HAP-1 (cell line): ENCODE measurements around the gene C22orf39.

Source experiments
- DNase-seq, 2 experiments: peaks; one replicate each; pipeline ENCODE4 v3.0.0-alpha.2; 2016 to 2020; ENCODE audit warnings: low spot score in 2 of 2
- H3K27me3 ChIP-seq: fragments of 250-450 bp; sonication (Bioruptor Pico); 2 replicates; pipeline ENCODE4 v1.5.1; 2020; ENCODE audit warnings: low read depth, mild to moderate bottlenecking, moderate library complexity
- H3K36me3 ChIP-seq: fragments of 250-450 bp; sonication (Bioruptor Pico); replicated peaks from 2 replicates; pipeline ENCODE4 v1.5.1; 2020; ENCODE audit warnings: mild to moderate bottlenecking
- H3K4me1 ChIP-seq: fragments of 250-450 bp; sonication (Bioruptor Pico); 2 replicates; pipeline ENCODE4 v1.5.1; 2020; ENCODE audit warnings: mild to moderate bottlenecking
- H3K4me3 ChIP-seq: fragments of 250-450 bp; sonication (Bioruptor Pico); 2 replicates; pipeline ENCODE4 v1.5.1; 2020; ENCODE audit warnings: mild to moderate bottlenecking, moderate library complexity
- H3K9me3 ChIP-seq: fragments of 250-450 bp; sonication (Bioruptor Pico); 2 replicates; pipeline ENCODE4 v1.5.1; 2020; ENCODE audit warnings: mild to moderate bottlenecking, moderate library complexity
- in situ Hi-C: fragments of 300-500 bp; cut with MboI; formaldehyde crosslinking; loops from 3 replicates; pipeline ENCODE4 v1.14.3; 2020; ENCODE audit warnings: low sequenced_read_pairs, inconsistent platforms, mixed read lengths

Gene C22orf39

GRCh38 chr22:19402642-19403191, 44.8 kb downstream of the C22orf39 start:
- Histone ChIP-seq H3K9me3 (no peaks in the 10 kb centered on the region), H3K4me1 (no peaks in the 10 kb centered on the region), H3K4me3 (no peak overlapping the region), H3K36me3 (peaks cover 50% of the 10 kb centered on the region), H3K27me3 (no peaks in the 10 kb centered on the region)
- in situ Hi-C loops: loop anchor here (10.0 to 25.0 kb wide), 2 partner anchors 58 to 110 kb away; partner anchors contain the start of gene CLDN5
- no peak for DNase-seq

DNA sequence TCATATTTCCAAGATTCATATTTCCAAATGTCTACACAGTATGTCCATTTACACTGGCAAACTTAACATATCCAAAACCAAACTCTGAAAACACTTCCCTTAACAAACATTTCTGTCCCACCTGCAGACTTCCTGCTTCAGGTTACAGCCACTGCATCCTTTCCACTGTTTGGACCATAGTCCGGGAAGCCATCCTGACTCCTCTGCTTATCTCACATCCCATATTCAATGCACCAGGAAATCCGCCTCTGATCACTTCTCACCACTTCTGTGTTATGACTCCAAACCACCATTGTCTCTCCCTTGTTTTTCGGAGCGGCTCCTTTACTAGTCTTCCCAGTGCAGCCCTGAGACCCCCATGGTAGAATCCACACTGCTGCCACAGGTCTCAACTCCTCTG, 46.0 kb downstream of the C22orf39 start:
- no peaks in the 10 kb centered on the region for H3K4me1 ChIP-seq
- H3K27me3 ChIP-seq: no peaks in the 10 kb centered on the region
- in situ Hi-C loops: loop anchor here (10.0 to 25.0 kb wide), 2 partner anchors 57 to 111 kb away; partner anchors contain the start of gene CLDN5
- no peak for DNase-seq
- H3K9me3 ChIP-seq: no peaks in the 10 kb centered on the region
- peaks cover 50% of the 10 kb centered on the region for H3K36me3 ChIP-seq
- H3K4me3 ChIP-seq: no peak overlapping the region

DNA sequence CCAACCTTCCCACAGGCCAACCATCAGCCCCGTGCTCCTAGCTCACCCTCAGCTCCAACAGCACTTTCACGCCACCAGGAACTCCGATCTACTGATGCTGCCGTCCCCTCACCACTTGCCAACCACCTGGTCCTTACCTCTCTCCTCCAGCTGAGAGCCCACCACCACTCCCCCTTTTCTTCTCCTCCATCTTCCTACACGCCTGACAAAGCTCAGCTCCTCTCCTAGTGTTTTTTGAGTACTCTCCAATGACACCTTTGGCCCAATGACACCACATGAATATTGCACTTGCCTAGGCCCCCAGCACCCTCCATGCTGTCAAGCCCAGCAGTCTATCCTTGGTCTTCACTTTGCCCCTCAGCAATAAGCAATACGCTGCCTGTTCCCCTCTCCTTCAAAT, 46.6 kb downstream of the C22orf39 start:
- Histone ChIP-seq H3K27me3 (no peaks in the 10 kb centered on the region), H3K4me1 (no peaks in the 10 kb centered on the region), H3K36me3 (peaks cover 50% of the 10 kb centered on the region), H3K9me3 (no peaks in the 10 kb centered on the region), H3K4me3 (no peak overlapping the region)
- in situ Hi-C loops: loop anchor here (10.0 to 25.0 kb wide), 2 partner anchors 56 to 111 kb away; partner anchors contain the start of gene CLDN5
- no peak for DNase-seq

DNA sequence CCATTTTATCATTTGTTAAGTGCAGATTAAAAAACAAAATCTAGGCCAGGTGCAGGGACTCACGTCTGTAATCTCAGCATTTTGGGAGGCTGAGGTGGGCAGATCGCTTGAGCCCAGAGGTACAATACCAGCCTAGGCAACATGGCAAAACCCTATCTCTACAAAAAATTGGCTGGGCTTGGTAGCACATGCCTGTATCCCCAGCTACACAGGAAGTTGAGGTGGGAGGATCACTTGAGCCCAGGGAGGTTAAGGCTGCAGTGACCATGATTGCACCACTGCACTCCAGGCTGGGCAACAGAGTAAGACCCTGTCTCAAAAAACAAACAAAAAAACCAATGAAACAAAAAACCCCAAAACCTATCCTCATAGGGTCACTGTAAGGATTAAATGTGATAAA, 48.9 kb downstream of the C22orf39 start:
- in situ Hi-C loops: no loop called here
- Histone ChIP-seq H3K9me3 (no peaks in the 10 kb centered on the region), H3K36me3 (peaks cover 60% of the 10 kb centered on the region), H3K4me1 (no peaks in the 10 kb centered on the region), H3K4me3 (no peak overlapping the region), H3K27me3 (no peaks in the 10 kb centered on the region)
- no peak for DNase-seq

GRCh38 chr22:19398206-19398605, 49.3 kb downstream of the C22orf39 start:
- in situ Hi-C loops: no loop called here
- H3K9me3 ChIP-seq: no peaks in the 10 kb centered on the region

DNA sequence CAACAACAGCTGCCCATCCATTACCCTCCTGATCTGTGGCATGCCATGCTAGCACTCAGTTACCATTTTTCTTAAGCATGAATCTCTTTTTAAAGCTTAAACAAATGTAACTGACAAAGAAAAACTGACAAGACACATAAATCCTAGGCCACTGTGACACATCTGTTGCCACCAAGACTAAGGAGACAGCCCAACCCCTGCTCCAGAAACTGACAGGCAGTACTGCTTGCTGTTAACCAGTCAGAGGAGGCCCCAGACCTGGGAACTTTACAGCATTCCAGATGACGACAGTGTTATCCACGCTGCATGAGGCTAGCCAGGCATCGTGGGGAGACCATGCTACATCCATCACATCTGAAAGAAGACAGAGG, 49.8 kb downstream of the C22orf39 start:
- in situ Hi-C loops: no loop called here

More at GRCh38 chr22:19398206-19398605, 49.3 kb downstream of the C22orf39 start:
- Histone ChIP-seq H3K4me1 (no peaks in the 10 kb centered on the region), H3K4me3 (no peak overlapping the region), H3K27me3 (no peaks in the 10 kb centered on the region), H3K36me3 (peaks cover 65% of the 10 kb centered on the region)
- no peak for DNase-seq

GRCh38 chr22:19396934-19397733, 50.4 kb downstream of the C22orf39 start:
- in situ Hi-C loops: no loop called here
- DNase-seq: no peak
- H3K4me3 ChIP-seq: no peak overlapping the region
- H3K36me3 ChIP-seq: peaks cover 76% of the 10 kb centered on the region
- H3K27me3 ChIP-seq: no peaks in the 10 kb centered on the region
- no peaks in the 10 kb centered on the region for H3K4me1 ChIP-seq
- no peaks in the 10 kb centered on the region for H3K9me3 ChIP-seq

More for the DNA sequence above, 49.8 kb downstream of the C22orf39 start:
- H3K27me3 ChIP-seq: no peaks in the 10 kb centered on the region
- H3K9me3 ChIP-seq: no peaks in the 10 kb centered on the region
- H3K4me1 ChIP-seq: no peaks in the 10 kb centered on the region
- no peak overlapping the region for H3K4me3 ChIP-seq
- peaks cover 70% of the 10 kb centered on the region for H3K36me3 ChIP-seq
- DNase-seq: no peak

DNA sequence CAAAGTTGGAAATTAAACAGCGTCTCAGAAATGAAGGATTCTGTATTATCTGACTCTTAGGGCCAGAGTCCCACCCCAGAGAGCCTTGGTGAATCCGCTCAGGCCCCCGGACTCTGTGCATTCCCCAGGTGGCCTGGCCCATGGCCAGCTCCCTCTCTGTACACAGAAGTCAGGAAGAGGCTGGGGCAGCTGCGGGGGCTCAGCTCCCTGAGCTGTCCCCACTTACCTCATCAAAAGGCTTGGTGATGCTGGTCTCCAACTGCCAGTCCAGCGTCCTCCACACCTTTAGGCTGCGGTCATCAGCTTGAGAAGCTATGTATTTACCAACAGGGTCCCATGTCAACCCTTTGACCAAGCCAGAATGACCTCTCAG, 51.0 kb downstream of the C22orf39 start:
- no peaks in the 10 kb centered on the region for H3K9me3 ChIP-seq
- H3K4me1 ChIP-seq: no peaks in the 10 kb centered on the region
- peaks cover 81% of the 10 kb centered on the region for H3K36me3 ChIP-seq
- H3K27me3 ChIP-seq: no peaks in the 10 kb centered on the region
- H3K4me3 ChIP-seq: no peak overlapping the region
- no peak for DNase-seq
- in situ Hi-C loops: no loop called here

DNA sequence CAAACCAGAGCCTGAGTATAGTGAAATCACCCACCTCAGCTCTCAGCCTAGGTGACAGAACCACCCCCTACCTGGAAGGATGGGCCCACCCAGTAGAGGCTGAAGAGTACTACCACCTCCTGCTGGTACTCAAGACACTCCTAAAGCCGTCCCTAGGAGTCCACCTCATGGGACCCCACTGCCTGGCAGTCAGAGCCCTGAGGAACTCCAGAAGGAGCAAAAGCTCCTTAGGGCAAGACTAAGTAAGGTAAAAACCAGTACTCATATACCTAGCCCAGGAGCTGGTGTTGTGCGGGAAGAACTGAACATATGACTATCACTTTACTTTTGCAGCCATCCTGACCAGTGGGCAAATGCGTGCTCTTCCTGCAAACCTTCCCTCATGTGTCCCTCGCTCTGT, 52.2 kb downstream of the C22orf39 start:
- DNase-seq: no peak
- Histone ChIP-seq H3K4me3 (no peak overlapping the region), H3K9me3 (no peaks in the 10 kb centered on the region), H3K27me3 (no peaks in the 10 kb centered on the region), H3K36me3 (peaks cover 86% of the 10 kb centered on the region), H3K4me1 (no peaks in the 10 kb centered on the region)
- in situ Hi-C loops: no loop called here

DNA sequence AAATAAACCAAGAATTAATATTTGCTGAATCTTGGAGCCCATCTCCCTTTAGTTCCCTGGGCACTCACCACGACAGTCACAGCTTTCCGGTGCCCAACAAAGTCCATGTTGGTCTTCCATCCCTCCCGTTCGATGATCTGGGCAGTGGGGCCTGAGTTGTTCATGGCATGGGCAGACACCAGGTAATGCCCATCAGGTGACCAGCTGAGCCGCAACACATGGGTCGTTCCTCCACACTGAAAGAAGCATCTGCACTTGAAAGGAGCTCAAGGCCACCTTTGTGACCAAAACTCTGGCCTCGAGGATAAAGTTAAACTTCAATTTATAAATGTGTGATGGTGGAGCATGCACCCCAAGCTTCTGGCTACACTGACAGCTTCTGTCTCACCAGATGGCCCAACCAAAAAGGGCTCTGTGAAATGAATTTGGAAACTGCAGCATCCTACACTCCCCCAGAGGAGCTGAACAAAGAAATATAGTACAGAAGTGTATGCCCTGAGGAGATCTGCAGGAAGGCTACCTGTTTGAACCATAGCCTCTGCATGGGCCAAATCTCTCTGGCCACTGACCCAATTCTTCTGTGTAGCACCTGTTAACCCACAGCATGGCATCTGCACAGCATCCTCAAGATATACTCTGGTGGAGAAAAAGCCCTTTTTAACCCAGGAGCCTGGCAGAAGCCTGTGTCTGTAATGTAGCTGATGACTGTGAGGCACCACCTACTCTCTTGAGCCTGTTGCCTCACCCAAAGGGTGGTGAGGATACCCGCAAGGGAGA, 53.0 kb downstream of the C22orf39 start:
- in situ Hi-C loops: no loop called here
- H3K36me3 ChIP-seq: peaks cover 79% of the 10 kb centered on the region

DNA sequence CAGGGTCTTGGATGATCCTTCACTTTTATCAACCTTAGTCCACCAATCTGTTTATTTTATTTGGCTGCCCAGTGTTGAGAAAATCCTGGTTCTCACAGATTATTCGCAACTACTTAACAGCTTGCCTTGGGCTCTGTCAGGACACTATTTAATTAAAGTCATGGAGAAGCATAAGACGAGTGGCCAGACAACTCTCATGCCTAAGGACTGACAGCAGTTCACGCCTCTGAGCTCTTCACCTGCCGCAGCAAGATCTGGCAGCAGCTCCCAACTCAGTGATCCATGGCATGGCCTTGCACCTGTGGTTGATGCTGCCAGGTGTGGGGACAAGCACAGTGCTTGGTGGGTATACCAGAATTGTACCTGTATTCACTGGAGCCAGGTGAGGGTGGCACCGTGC, 53.8 kb downstream of the C22orf39 start:
- no peak for DNase-seq
- in situ Hi-C loops: no loop called here
- H3K36me3 ChIP-seq: peaks cover 84% of the 10 kb centered on the region
- no peaks in the 10 kb centered on the region for H3K4me1 ChIP-seq
- no peaks in the 10 kb centered on the region for H3K9me3 ChIP-seq
- H3K4me3 ChIP-seq: no peak overlapping the region
- H3K27me3 ChIP-seq: no peaks in the 10 kb centered on the region

More for the DNA sequence above, 53.0 kb downstream of the C22orf39 start:
- no peaks in the 10 kb centered on the region for H3K27me3 ChIP-seq
- no peak for DNase-seq
- H3K9me3 ChIP-seq: no peaks in the 10 kb centered on the region
- H3K4me1 ChIP-seq: no peaks in the 10 kb centered on the region
- no peak overlapping the region for H3K4me3 ChIP-seq
